Neural progenitor cell (in vitro differentiated cells): ENCODE results near the gene MYL3.

Source experiments
- CTCF ChIP-seq: fragments of 200-600 bp; sonication (generic); IDR thresholded peaks from 2 replicates; pipeline ENCODE4 v1.5.1; 2017; ENCODE audit warnings: antibody characterized with exemption, mild to moderate bottlenecking
- EZH2 ChIP-seq: fragments of 200-600 bp; sonication (generic); IDR thresholded peaks from 2 replicates; pipeline ENCODE4 v1.6.1; 2017; ENCODE audit warnings: antibody characterized with exemption, mild to moderate bottlenecking, moderate library complexity
- EZH2phosphoT487 ChIP-seq: fragments of 200-600 bp; sonication (generic); IDR thresholded peaks from 2 replicates; pipeline ENCODE4 v1.6.1; 2017; ENCODE audit warnings: antibody characterized with exemption

- TF ChIP-seq CTCF (no peak), EZH2 (no peak), EZH2phosphoT487 (no peak)
Measured at GRCh38 chr3:46907271-46907670, 44.0 kb upstream of the MYL3 start.
